Esophagus mucosa (tissue), 1 donor: ENCODE measurements around the gene RELN. TPM values are rescaled to one million over a fixed set of nuclear protein-coding genes. Genes with fewer than 3 reads are reported as not detected.
"Not testable (repeated sequence)": the region's sequence is repeated elsewhere in the genome, so short reads cannot be mapped to it uniquely, and the experiment has no call there.

ENCODE experiments used
- ATAC-seq: fragments of 200-7000 bp; cut with Tn5 transposase; one replicate; pipeline ENCODE4 v1.9.1; 2020
- total RNA-seq: library from RNA; stranded (reverse); gene quantifications from one replicate; pipeline ENCODE4 v1.2.4, GENCODE V29; 2023
- donor health status: DM: yes; HTN: yes; CAD: no.

RELN gene
- total RNA-seq, 1 donor from 2014 or later, result 0.52 TPM

GRCh38 chr7:103780561-103780960 is 208.9 kb downstream of the RELN start:
- ATAC-seq, result not testable (repeated sequence)

GRCh38 chr7:103777440-103777839 is 212.0 kb downstream of the RELN start:
- ATAC-seq, result no peak

- ATAC-seq, result no peak
These were observed 215.7 kb downstream of the RELN start for GRCh38 chr7:103773726-103774125.

GRCh38 chr7:103772171-103772773 is 217.2 kb downstream of the RELN start:
- ATAC-seq, result no peak

GRCh38 chr7:103771294-103771693 is 218.2 kb downstream of the RELN start:
- no peak for ATAC-seq

- no peak for ATAC-seq
These were observed 222.8 kb downstream of the RELN start for GRCh38 chr7:103766660-103767059.

GRCh38 chr7:103765901-103766300 is 223.6 kb downstream of the RELN start:
- no peak for ATAC-seq

- no peak for ATAC-seq
These were observed 224.6 kb downstream of the RELN start for GRCh38 chr7:103764901-103765300.

GRCh38 chr7:103762877-103763276 is 226.6 kb downstream of the RELN start:
- ATAC-seq, result no peak

- no peak for ATAC-seq
These were observed 227.2 kb downstream of the RELN start for GRCh38 chr7:103762065-103762760.

- no peak for ATAC-seq
These were observed 236.5 kb downstream of the RELN start for GRCh38 chr7:103752995-103753394.

- ATAC-seq, result no peak
These were observed 238.1 kb downstream of the RELN start for GRCh38 chr7:103751311-103751880.

- ATAC-seq, result no peak
These were observed 240.8 kb downstream of the RELN start for GRCh38 chr7:103748680-103749079.

GRCh38 chr7:103735377-103735776 is 254.1 kb downstream of the RELN start:
- ATAC-seq, result no peak

- no peak for ATAC-seq
These were observed 258.3 kb downstream of the RELN start for GRCh38 chr7:103731169-103731568.

GRCh38 chr7:103729026-103729425 is 260.4 kb downstream of the RELN start:
- ATAC-seq, result no peak

GRCh38 chr7:103727982-103728610 is 261.4 kb downstream of the RELN start:
- no peak for ATAC-seq

GRCh38 chr7:103719070-103719469 is 270.4 kb downstream of the RELN start:
- no peak for ATAC-seq

- ATAC-seq, result no peak
These were observed 270.9 kb downstream of the RELN start for GRCh38 chr7:103718482-103719061.

GRCh38 chr7:103717574-103717973 is 271.9 kb downstream of the RELN start:
- ATAC-seq, result no peak

- ATAC-seq, result no peak
These were observed 273.9 kb downstream of the RELN start for GRCh38 chr7:103715376-103716120.

GRCh38 chr7:103714376-103714927 is 275.0 kb downstream of the RELN start:
- ATAC-seq, result no peak
